ENCODE measurements around the gene ADGRG6. TPM values are rescaled to one million over a fixed set of nuclear protein-coding genes. Genes with fewer than 3 reads are reported as not detected.

ADGRG6 gene
- total RNA-seq, 4 donors from 2014 or later: 56.6 to 147 (median 69.1) TPM

DNA sequence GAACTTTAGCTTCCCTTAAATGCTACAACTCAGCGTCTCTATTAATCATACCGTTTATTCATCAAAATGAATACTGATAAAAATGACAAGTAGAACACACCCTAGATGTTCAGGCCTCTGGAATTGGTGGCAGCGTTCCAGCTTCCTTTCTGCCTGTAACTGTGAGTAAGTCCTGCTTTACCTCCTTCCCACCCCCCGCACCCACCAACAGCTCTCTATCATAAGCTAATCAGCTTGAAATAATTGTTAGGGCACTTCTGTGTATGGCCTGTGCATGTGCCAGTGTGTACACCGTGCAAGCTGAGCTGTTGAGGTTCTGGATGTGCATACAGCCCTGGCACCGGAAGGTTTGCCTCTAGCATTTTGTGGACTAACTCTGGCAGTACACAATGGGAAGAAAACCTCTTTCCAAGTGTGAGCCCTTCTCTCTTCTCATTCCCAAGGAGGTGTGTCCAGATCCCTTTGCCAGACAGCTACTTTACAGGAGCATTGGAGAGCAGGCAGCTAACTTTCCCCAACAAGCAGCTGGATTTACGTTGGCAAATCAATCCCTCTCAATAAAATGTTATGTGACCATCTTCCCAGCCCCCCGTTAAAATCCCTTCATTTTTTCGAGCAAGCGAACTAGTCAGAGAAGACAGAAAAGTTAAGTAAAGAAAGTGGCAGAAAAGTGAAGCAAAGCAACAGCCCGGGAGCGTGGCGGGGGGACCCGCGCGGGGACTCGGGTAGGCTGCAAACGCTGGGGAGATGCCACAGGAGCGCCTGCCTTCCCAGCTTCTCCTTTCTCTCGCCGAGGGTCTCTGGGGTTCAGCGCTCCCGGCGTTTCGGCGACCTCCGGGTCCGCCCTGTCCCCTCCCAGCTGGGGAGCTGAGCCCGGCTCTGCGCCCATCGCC lies 803 bp upstream of the ADGRG6 start:
- Histone ChIP-seq H3K4me1 (peaks cover 22% of the 10 kb centered on the region), H3K36me3 (no peaks in the 10 kb centered on the region), H3K27me3 (no peaks in the 10 kb centered on the region), H3K27ac (peak overlapping the region; percentile 84), H3K4me3 (peak overlapping the region; percentile 68), H3K9me3 (no peaks in the 10 kb centered on the region)
- DNase-seq (ENCODE audit: low spot score in 2 of 2): peak in 1 of 2 donors; percentile 68
- 10% methylated on average over 28 of the region's 31 CpGs for WGBS
- no peak for TF ChIP-seq EP300 (IDR thresholded peaks at IDR 0.05)
- no peak for TF ChIP-seq CTCF (IDR thresholded peaks at IDR 0.05)
- TF ChIP-seq POLR2AphosphoS5 (IDR thresholded peaks at IDR 0.05): no peak
- TF ChIP-seq POLR2A (IDR thresholded peaks at IDR 0.05): no peak

DNA sequence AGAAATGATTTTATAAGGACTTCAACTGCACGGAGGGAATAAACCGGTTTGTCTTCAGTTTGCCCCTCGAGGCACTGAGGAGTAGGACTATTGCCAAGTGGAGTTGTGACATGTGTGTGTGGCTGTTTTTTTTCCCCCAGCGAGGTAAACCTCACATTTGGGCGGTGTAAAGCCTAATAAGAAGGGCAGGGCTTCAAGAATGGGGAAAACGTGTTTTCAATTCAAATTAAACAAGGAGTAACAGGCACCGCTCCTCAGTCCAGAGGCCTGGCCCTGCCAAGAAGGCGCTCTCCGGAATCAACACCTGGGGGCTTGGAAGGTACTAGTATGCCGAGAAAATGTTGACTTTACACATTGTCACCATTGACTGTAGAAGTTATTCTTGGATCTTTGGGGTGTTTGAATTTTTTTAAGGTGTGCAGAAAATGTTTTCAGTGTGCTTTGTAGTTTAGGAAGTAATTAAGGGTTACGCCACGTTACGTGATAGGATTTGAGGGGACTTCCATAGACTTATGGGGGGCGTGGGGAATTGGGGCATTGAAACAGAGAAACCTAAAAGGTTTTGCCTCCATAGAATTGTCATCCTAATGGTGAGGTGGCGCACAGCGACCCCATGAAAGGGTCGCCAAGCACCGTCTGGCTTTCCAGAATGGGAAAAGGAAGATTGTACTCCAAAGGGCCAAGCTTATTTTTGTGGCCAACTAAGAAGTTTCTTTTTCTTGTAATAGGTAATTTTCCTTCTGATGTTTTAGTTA lies 791 bp downstream of the ADGRG6 start:
- 45% methylated on average over 18 of the region's 18 CpGs for WGBS
- Histone ChIP-seq H3K27me3 (no peaks in the 10 kb centered on the region), H3K27ac (peak overlapping the region; percentile 84), H3K9me3 (no peaks in the 10 kb centered on the region), H3K4me3 (peak overlapping the region; percentile 68), H3K36me3 (no peaks in the 10 kb centered on the region), H3K4me1 (peaks cover 25% of the 10 kb centered on the region)
- peak in 1 of 2 donors; percentile 66 for DNase-seq (ENCODE audit: low spot score in 2 of 2)
- TF ChIP-seq POLR2AphosphoS5 (IDR thresholded peaks at IDR 0.05) (no peak), EP300 (IDR thresholded peaks at IDR 0.05) (no peak), CTCF (IDR thresholded peaks at IDR 0.05) (no peak), POLR2A (IDR thresholded peaks at IDR 0.05) (no peak)

DNA sequence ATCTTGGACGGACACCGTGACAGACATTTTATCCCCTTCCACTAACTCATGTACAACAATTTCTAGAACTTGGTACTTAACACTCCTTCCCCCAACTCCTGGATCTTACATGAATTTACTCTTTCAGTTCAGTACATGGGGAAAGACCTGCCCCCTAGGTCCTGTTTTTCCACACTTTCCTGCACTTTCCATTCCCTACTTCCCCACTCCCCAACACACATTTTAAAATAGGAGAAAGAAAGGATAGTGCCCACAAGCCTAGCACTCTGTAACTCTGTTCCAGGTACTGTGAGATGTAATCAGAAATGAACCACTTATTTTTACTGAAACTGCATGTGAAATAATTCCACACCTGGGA lies 1.3 kb downstream of the ADGRG6 start:
- Histone ChIP-seq H3K9me3 (no peaks in the 10 kb centered on the region), H3K4me3 (peak overlapping the region; percentile 68), H3K27me3 (no peaks in the 10 kb centered on the region), H3K4me1 (peaks cover 25% of the 10 kb centered on the region), H3K27ac (peak overlapping the region; percentile 84), H3K36me3 (no peaks in the 10 kb centered on the region)
- 64% methylated on average over 2 of the region's 2 CpGs for WGBS
- TF ChIP-seq POLR2AphosphoS5 (IDR thresholded peaks at IDR 0.05): no peak
- no peak for TF ChIP-seq EP300 (IDR thresholded peaks at IDR 0.05)
- no peak for TF ChIP-seq CTCF (IDR thresholded peaks at IDR 0.05)
- no peak for TF ChIP-seq POLR2A (IDR thresholded peaks at IDR 0.05)
- DNase-seq (ENCODE audit: low spot score in 2 of 2): no peak

GRCh38 chr6:142304241-142304640 lies 2.4 kb downstream of the ADGRG6 start:
- Histone ChIP-seq H3K4me3 (no peak overlapping the region), H3K9me3 (no peaks in the 10 kb centered on the region), H3K4me1 (peaks cover 29% of the 10 kb centered on the region), H3K27ac (no peak overlapping the region), H3K27me3 (no peaks in the 10 kb centered on the region), H3K36me3 (no peaks in the 10 kb centered on the region)
- TF ChIP-seq POLR2A (IDR thresholded peaks at IDR 0.05): no peak
- TF ChIP-seq POLR2AphosphoS5 (IDR thresholded peaks at IDR 0.05): no peak
- no peak for TF ChIP-seq CTCF (IDR thresholded peaks at IDR 0.05)
- TF ChIP-seq EP300 (IDR thresholded peaks at IDR 0.05): no peak
- DNase-seq (ENCODE audit: low spot score in 2 of 2): no peak
- 60% methylated on average over 2 of the region's 2 CpGs for WGBS

GRCh38 chr6:142306736-142307135 lies 4.9 kb downstream of the ADGRG6 start:
- H3K36me3 ChIP-seq: no peaks in the 10 kb centered on the region
- H3K4me1 ChIP-seq: peaks cover 20% of the 10 kb centered on the region
- no peak overlapping the region for H3K27ac ChIP-seq
- no peaks in the 10 kb centered on the region for H3K9me3 ChIP-seq
- DNase-seq (ENCODE audit: low spot score in 2 of 2): no peak
- TF ChIP-seq POLR2AphosphoS5 (IDR thresholded peaks at IDR 0.05): no peak
- no peak for TF ChIP-seq CTCF (IDR thresholded peaks at IDR 0.05)
- TF ChIP-seq EP300 (IDR thresholded peaks at IDR 0.05): no peak
- no peak for TF ChIP-seq POLR2A (IDR thresholded peaks at IDR 0.05)
- no peaks in the 10 kb centered on the region for H3K27me3 ChIP-seq
- H3K4me3 ChIP-seq: no peak overlapping the region
- 94% methylated on average over 1 of the region's 1 CpG for WGBS

Measured in suprapubic skin (tissue), 4 donors.